Measurements from ENCODE around the gene IRGQ.

Gene IRGQ

DNA sequence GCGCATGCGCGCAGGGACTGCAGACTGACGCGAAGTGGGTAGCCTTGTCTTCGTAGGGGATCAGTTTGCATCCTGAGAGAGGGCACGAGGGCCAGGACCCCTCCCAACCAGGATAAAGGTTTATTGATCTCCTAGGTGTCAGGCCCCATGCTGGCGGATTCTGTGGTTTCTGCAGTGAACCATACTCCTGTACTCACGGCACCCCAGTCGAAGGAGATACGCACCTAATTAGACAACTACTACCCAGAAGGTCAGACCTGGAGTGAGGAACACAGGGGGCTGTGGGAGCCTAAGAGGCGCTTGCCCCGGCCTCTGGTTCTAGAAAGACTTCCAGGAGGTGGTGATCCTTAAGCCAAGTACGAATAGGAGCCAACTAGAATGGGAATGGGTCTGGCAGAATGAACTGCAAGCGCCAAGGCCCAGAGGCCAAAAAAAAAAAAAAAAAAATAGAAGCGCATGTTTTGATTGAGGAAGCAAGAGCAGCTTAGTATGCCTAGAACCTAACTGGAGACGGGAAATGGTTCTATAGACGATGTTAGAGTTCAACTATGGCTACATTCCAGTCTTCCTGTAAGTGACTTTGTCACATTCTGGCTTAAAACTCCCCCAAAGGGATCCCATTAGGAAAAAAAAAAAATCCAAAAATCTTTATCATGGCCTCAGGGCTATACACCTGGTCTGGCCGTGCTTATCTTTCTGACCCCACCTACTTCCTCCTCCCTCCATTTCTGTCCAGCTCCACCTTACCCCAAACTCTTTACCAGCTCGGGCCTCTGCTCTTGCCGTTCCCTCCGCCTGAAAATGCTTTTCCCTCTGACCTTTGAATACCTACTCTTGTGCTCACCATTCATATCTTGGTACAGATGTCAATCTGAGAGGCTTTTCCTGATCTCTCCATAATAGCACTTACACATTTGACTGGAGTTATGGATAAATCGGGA is 24.4 kb upstream of the IRGQ start:
- no peak for DNase-seq (ENCODE audit: extremely low spot score)
- POLR2A ChIA-PET, result interaction anchor here (0.6 to 1.0 kb wide), 2 partner anchors 8 to 17 kb away, joined by 4 to 5 read pairs; no protein-coding TSS in a partner anchor
- no peak for TF ChIP-seq FOXK2 (IDR thresholded peaks at IDR 0.05)
- TF ChIP-seq SUZ12 (IDR thresholded peaks at IDR 0.05), result no peak
- TF ChIP-seq ZNF384 (IDR thresholded peaks at IDR 0.05), result 0 out of 2 replicates have a peak, but pooled peaks have one; percentile 18
- no peak for TF ChIP-seq HDGF (IDR thresholded peaks at IDR 0.05; ENCODE audit: borderline replicate concordance)
- CTCF ChIA-PET, result interaction anchor here (0.6 kb wide), 2 partner anchors 22 to 160 kb away, joined by 4 read pairs; no protein-coding TSS in a partner anchor

DNA sequence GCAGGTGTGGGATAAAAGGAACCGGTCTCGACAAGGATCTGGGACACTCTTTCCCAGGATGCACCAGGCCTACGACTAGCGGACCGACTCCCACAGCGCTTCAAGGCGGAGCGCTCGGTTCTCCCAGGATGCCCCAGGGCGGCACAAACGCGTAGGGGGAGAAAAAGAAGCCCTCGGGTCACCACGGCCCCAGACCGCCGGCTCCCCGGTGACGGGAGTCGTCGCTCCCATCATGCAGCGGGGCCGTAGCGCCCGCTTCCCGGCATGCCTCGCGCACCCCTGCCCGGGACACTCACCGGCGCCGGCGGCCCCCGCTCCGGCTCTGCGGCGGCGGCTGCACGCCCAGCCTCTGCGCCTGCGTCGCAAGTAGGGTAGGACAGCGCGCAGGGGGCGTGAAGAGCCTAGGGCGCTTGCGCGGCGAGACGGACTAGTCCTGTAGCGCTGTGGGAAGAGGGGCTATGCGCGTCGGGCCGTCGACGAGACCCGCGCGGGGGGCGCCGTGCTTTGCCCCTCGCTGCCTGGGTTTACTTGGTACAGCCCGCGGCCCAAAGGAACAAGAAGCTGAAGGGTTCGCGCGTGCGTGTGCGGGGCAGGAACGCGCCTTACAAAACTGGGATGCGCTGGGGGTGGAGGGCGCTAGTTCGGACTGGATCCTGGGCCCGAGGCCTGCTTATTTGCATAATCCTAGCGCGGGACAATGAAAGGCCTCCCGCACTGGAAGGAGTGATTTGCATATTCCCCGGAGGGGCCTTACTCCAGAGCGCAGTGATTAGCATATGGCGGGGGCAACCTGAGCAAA is 23.5 kb upstream of the IRGQ start, which contains the start of gene ZNF428:
ZNF428 (minus strand) TSS at position 368 of the 799 bp plus-strand sequence. CDS start 5,325 bp downstream, outside the sequence.
- ChIA-PET POLR2A (interaction anchor here (0.6 to 1.0 kb wide), 2 partner anchors 8 to 18 kb away, joined by 4 to 5 read pairs; no protein-coding TSS in a partner anchor), CTCF (interaction anchor here (0.6 kb wide), 2 partner anchors 23 to 160 kb away, joined by 4 read pairs; no protein-coding TSS in a partner anchor)
- TF ChIP-seq NFRKB (IDR thresholded peaks at IDR 0.05) (no peak), L3MBTL2 (conservative IDR thresholded peaks at IDR 0.05) (peak; percentile 93)

DNA sequence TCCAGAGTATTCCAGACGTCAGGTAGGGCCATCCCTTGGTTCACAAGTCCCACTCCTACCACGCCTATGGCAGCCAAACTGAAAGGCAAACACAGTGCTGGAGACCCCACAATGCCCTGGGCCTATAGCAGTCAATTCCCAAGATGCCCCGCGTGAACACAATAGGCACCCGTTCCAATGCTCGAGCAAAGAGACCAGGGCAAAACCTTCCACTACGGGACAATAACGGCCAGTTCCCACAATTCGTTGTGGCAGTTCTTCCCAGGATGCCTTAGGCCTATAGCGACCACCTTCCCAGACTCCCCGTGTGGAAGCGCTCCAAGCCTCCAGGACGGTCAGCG is 23.0 kb upstream of the IRGQ start:
- TF ChIP-seq NFRKB (IDR thresholded peaks at IDR 0.05) (no peak), L3MBTL2 (conservative IDR thresholded peaks at IDR 0.05) (peak; percentile 33)
- CTCF ChIA-PET, result interaction anchor here (0.7 kb wide), 1 partner anchor 83 kb away, joined by 6 read pairs; no protein-coding TSS in a partner anchor
- DNase-seq (ENCODE audit: extremely low spot score), result peak; percentile 62
- POLR2A ChIA-PET, result no interaction called here

More for the DNA sequence above, 23.5 kb upstream of the IRGQ start, which contains the start of gene ZNF428:
- DNase-seq (ENCODE audit: extremely low spot score), result peak; percentile 91

DNA sequence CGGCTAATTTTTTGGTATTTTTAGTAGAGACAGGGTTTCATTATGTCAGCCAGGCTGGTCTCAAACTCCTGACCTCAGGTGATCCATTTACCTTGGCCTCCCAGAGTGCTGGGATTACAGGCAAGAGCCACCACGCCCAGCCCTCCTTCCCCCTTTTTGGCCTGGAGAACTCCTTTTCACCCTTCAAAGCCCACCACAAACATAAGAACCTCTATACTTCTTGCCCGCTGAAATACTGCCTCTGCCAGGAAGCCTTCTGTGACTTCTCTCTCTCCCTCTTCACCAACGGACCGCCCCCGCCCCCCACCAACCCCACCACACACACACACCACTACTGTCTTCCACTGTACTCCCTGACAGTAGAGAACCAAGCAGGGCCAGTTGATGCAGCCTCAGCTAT is 21.0 kb upstream of the IRGQ start:
- DNase-seq (ENCODE audit: extremely low spot score), result no peak
- ChIA-PET CTCF (no interaction called here), POLR2A (interaction anchor here (1.5 kb wide), 1 partner anchor 35 kb away, joined by 3 read pairs; no protein-coding TSS in a partner anchor)
- TF ChIP-seq FOXA1 (IDR thresholded peaks at IDR 0.05), result no peak
- no peak for TF ChIP-seq SP1 (IDR thresholded peaks at IDR 0.05)
- no peak for TF ChIP-seq CTBP1 (IDR thresholded peaks at IDR 0.05; ENCODE audit: borderline replicate concordance)
- TF ChIP-seq HDGF (IDR thresholded peaks at IDR 0.05; ENCODE audit: borderline replicate concordance), result no peak
- TF ChIP-seq TARDBP (IDR thresholded peaks at IDR 0.05), result no peak

DNA sequence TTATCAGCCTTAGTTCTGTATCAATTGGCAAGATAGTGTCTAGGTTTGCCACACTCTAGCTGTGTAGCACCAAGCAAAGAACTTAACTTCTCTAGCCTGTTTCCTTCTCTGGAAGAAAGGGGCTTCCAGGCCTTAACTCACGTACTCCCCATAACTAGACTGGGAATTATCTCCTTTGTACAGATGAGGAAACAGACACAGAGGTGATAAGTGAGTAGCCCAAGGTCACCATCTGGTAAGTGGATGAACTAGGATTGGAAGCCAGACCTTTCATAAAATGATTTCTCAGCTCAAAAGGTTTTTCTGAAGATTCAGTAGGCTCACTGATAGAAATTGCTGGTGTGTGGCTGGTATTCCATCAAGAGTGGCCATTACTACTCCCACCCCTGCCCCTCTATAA is 20.4 kb upstream of the IRGQ start:
- POLR2A ChIA-PET, result no interaction called here
- TF ChIP-seq ZNF384 (IDR thresholded peaks at IDR 0.05) (no peak), CTBP1 (IDR thresholded peaks at IDR 0.05; ENCODE audit: borderline replicate concordance) (no peak)
- CTCF ChIA-PET, result no interaction called here

DNA sequence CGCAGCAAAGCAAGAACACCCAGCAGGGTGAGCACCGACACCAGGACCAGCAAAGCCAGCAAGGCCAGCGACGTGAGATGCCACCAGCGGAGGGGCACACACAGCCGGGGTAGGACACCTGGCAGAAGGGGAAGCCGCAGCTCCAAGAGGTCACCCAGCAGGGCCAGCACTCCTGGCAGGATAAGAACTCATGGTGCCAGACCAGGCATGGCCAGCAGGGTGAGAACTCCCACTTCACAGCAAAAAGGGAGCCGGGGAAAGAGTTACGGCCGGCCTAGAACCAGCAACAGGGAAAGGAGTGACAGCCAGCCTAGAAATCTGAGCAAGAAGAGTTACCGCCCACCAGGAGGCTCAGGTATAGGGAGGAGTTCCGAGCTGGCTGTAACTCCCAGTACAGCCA is 16.4 kb upstream of the IRGQ start:
- TF ChIP-seq ARNT (IDR thresholded peaks at IDR 0.05) (no peak), TARDBP (IDR thresholded peaks at IDR 0.05) (no peak), LEF1 (IDR thresholded peaks at IDR 0.05; ENCODE audit: borderline replicate concordance) (no peak), SP1 (IDR thresholded peaks at IDR 0.05) (no peak), SUZ12 (IDR thresholded peaks at IDR 0.05) (no peak), NFRKB (IDR thresholded peaks at IDR 0.05) (no peak), ELF4 (IDR thresholded peaks at IDR 0.05) (no peak), ZNF384 (IDR thresholded peaks at IDR 0.05) (no peak), BHLHE40 (IDR thresholded peaks at IDR 0.05; ENCODE audit: borderline replicate concordance) (no peak), FOXK2 (IDR thresholded peaks at IDR 0.05) (no peak), L3MBTL2 (conservative IDR thresholded peaks at IDR 0.05) (no peak), HDGF (IDR thresholded peaks at IDR 0.05; ENCODE audit: borderline replicate concordance) (no peak), CTBP1 (IDR thresholded peaks at IDR 0.05; ENCODE audit: borderline replicate concordance) (no peak), FOXA1 (IDR thresholded peaks at IDR 0.05) (no peak), FOXM1 (IDR thresholded peaks at IDR 0.05; ENCODE audit: borderline replicate concordance) (no peak)
- TF ChIP-seq, protein P1, sequence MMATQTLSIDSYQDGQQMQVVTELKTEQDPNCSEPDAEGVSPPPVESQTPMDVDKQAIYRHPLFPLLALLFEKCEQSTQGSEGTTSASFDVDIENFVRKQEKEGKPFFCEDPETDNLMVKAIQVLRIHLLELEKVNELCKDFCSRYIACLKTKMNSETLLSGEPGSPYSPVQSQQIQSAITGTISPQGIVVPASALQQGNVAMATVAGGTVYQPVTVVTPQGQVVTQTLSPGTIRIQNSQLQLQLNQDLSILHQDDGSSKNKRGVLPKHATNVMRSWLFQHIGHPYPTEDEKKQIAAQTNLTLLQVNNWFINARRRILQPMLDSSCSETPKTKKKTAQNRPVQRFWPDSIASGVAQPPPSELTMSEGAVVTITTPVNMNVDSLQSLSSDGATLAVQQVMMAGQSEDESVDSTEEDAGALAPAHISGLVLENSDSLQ (IDR thresholded peaks at IDR 0.05), result no peak
- no peak for DNase-seq (ENCODE audit: extremely low spot score)
- CTCF ChIA-PET, result no interaction called here
- POLR2A ChIA-PET, result no interaction called here

More for the DNA sequence above, 20.4 kb upstream of the IRGQ start:
- DNase-seq (ENCODE audit: extremely low spot score), result no peak

DNA sequence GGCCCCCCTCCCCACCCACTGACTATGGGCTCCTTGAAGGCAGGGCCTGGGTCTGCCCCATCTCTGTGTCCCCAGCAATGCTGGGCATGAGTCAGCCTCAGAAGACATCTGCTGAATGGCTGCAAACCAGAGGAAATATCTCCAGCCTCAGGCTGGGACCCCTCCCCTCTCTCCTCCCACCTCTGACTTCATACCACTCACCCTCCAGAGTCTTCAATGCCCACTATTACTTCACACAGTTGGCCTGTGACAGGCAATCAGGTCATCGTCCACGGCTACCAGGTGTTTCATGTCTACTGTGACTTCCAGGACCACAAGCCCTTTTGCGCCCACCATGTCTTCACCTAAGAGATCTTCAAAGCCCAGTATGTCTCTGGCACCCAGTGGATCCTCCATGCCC is 15.9 kb upstream of the IRGQ start, which contains the start of gene SRRM5:
SRRM5 (plus strand) TSS at position 301 of the 400 bp plus-strand sequence; CDS start at position 335, 34 bp downstream.
- CTCF ChIA-PET, result no interaction called here
- POLR2A ChIA-PET, result no interaction called here

More for the DNA sequence above, 15.9 kb upstream of the IRGQ start, which contains the start of gene SRRM5:
- DNase-seq (ENCODE audit: extremely low spot score), result no peak
- TF ChIP-seq NFRKB (IDR thresholded peaks at IDR 0.05) (no peak), SUZ12 (IDR thresholded peaks at IDR 0.05) (no peak), FOXM1 (IDR thresholded peaks at IDR 0.05; ENCODE audit: borderline replicate concordance) (no peak), SP1 (IDR thresholded peaks at IDR 0.05) (no peak), ELF4 (IDR thresholded peaks at IDR 0.05) (no peak), CTBP1 (IDR thresholded peaks at IDR 0.05; ENCODE audit: borderline replicate concordance) (no peak), L3MBTL2 (conservative IDR thresholded peaks at IDR 0.05) (no peak), HDGF (IDR thresholded peaks at IDR 0.05; ENCODE audit: borderline replicate concordance) (no peak), FOXK2 (IDR thresholded peaks at IDR 0.05) (no peak), ARNT (IDR thresholded peaks at IDR 0.05) (no peak), LEF1 (IDR thresholded peaks at IDR 0.05; ENCODE audit: borderline replicate concordance) (no peak), FOXA1 (IDR thresholded peaks at IDR 0.05) (no peak), ZNF384 (IDR thresholded peaks at IDR 0.05) (no peak), BHLHE40 (IDR thresholded peaks at IDR 0.05; ENCODE audit: borderline replicate concordance) (no peak), TARDBP (IDR thresholded peaks at IDR 0.05) (no peak)
- TF ChIP-seq, protein P1 (IDR thresholded peaks at IDR 0.05), result no peak

Data from HEK293T (cell line).